ENCODE results near the gene TTLL10.
"Not testable (repeated sequence)": the region's sequence is repeated elsewhere in the genome, so short reads cannot be mapped to it uniquely, and the experiment has no call there.

Gene TTLL10

GRCh38 chr1:1173061-1173792 is 453 bp upstream of the TTLL10 start:
- no peak for DNase-seq

- DNase-seq = no peak
Observed at GRCh38 chr1:1175221-1176062, 1.8 kb downstream of the TTLL10 start.

DNA sequence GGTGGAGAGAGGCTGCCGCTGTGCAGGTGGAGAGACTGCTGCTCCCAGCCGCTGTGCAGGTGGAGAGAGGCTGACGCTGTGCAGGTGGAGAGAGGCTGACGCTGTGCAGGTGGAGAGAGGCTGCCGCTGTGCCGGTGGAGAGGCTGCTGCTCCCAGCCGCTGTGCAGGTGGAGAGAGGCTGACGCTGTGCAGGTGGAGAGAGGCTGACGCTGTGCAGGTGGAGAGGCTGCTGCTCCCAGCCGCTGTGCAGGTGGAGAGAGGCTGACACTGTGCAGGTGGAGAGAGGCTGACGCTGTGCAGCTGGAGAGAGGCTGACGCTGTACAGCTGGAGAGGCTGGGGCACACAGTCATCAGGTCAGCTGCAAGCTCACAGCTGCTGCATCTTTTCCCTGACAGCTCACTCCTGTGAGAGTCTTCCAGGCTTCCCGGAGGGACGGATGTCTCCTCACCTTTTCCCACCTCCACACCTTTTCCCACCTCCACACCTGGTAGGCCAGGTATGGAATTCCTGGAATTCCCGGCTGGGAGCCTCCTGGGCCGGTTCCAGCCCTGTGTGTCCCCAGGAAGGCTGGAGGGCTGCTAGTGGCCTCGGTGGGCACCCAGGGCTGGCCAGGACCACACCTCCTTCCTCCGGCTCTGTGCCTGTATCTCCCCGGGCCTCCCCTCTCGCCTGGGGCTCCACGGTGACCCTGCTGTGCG is 2.5 kb downstream of the TTLL10 start:
- not testable (repeated sequence) for DNase-seq

DNA sequence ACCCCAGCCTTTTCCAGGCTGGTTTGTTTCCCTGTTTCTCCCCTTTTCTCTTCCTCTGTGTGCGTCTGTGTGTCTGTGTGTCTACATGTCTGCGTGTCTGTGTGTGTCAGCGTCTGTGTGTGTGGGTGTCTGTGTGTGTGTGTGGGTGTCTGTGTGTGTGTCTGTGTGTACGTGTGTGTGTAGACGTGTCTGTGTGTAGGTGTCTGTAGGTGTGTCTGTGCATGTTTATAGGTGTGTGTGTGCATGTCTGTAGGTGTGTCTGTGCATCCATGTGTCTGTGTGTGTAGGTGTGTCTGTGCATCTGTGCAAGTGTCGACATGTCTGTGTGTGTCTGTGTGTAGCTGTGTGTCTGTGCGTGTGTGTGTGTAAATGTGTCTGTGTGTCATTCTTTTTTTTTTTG is 3.3 kb downstream of the TTLL10 start:
- DNase-seq = no peak

GRCh38 chr1:1177452-1178206 is 3.9 kb downstream of the TTLL10 start:
- no peak for DNase-seq

GRCh38 chr1:1178794-1179331 is 5.2 kb downstream of the TTLL10 start:
- DNase-seq = no peak

GRCh38 chr1:1179346-1179982 is 5.8 kb downstream of the TTLL10 start:
- DNase-seq = no peak

- no peak for DNase-seq
Observed at GRCh38 chr1:1179983-1180861, 6.5 kb downstream of the TTLL10 start.

- DNase-seq = no peak
Observed at GRCh38 chr1:1181129-1181937, 7.7 kb downstream of the TTLL10 start.

DNA sequence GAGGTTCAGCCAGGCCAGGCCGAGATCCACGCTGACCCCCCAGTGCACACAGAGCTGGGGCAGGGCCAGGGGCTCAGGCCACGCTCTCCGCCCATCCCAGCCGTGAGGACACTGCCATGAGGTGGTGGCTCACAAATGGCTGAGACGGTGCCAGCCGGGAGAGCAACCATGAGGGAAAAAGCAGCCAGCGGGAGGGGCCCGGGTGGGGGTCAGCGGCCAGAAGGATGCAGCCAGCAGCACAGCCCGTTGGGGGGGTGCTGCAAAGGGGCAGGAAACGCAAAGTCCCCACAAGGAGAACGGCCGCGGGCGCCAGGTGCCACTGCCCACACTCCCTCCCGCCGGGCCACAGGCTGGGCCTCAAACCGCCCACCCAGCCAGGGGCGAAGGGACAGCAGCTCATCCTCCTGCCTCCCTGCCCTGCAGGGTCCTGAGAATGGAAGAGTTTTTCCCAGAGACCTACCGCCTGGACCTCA is 8.3 kb downstream of the TTLL10 start:
- DNase-seq = no peak

GRCh38 chr1:1182491-1183220 is 9.0 kb downstream of the TTLL10 start:
- DNase-seq = no peak

GRCh38 chr1:1183221-1183747 is 9.6 kb downstream of the TTLL10 start:
- no peak for DNase-seq

- no peak for DNase-seq
Observed at GRCh38 chr1:1183833-1184775, 10.4 kb downstream of the TTLL10 start.

GRCh38 chr1:1185101-1185765 is 11.6 kb downstream of the TTLL10 start:
- DNase-seq = no peak

DNA sequence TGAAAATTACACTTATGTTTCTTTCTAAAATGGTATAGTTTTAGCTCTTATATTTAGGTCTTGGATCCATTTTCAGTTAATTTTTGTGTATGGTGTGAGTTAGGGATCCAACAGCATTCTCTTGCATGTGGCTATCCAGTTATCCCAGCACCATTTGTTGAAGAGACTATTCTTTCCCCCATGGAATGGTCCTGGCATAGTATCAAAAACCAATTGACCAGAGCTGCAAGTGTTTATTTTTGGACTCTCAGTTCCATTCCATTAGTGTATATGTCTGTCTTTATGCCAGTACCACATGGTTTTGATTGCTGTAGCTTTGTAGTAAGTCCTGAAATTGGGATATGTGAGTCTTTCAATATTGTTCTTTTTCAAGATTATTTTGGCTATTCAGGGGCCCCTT is 14.3 kb downstream of the TTLL10 start:
- peak; percentile 37 for DNase-seq

DNA sequence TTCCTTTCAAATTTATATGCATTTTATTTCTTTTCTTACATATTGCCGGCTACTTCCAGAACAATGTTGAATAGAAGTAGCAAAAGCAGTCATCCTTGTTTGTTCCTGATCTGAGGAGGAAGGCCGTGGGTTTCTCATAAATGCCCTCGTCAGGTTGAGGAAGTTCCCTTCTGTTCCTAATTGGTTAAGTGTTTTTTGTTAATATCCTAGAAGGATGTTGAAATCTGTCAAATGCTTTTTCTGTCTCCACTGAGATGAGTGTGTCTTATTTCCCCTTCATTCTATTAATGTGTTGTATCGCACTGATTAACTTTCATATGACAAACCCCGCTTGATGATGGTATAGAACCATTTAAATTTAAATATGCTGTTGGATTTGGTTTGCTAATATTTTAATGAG is 15.4 kb downstream of the TTLL10 start:
- DNase-seq = no peak

DNA sequence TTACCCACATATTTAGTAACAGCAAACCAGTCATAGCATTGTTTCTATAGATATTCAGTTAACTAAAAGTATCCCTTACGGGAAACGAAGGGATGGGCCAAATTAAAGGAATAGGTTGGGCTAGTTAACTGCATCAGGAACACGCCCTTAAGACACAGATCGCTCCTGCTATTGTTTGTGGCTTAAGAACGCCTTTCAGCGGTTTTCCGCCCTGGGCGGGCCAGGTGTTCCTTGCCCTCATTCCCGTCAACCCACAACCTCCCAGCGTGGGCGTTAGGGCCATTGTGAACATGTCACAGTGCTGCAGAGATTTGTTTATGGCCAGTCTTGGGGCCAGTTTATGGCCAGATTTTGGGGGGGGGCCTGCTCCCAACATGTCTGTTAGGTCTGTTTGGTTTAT is 18.1 kb downstream of the TTLL10 start:
- DNase-seq = no peak
